Hematopoietic multipotent progenitor cell treated with erythropoietin and hydrocortisone succinate and interleukin-3 and kit ligand, for 17 days (in vitro differentiated cells): ENCODE measurements around the gene GASK1A.

ENCODE experiments used
- DNase-seq: peaks from one replicate; pipeline ENCODE4 v3.0.0-alpha.2; 2015; ENCODE audit warnings: low spot score

The GASK1A gene

DNA sequence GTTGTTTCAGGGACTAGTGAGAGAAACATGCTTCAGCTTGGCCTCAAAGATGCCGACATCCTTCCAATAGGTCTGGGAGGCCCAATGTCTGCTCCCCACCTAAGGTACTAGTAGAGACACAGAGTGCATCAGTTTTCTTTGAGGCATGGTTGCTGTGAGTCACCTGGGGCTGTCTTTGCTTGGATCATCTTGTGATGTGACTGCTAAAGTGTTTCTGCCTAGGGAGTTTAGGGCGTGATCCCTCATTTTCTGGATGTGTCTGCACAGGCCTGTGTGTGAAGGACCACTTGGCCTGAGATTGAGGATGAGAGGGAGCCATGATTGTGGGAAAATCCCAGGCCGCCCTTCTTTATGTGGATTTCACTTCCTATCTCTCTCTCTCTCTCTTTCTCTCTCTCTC, 4.8 kb downstream of the GASK1A start:
- DNase-seq: no peak

DNA sequence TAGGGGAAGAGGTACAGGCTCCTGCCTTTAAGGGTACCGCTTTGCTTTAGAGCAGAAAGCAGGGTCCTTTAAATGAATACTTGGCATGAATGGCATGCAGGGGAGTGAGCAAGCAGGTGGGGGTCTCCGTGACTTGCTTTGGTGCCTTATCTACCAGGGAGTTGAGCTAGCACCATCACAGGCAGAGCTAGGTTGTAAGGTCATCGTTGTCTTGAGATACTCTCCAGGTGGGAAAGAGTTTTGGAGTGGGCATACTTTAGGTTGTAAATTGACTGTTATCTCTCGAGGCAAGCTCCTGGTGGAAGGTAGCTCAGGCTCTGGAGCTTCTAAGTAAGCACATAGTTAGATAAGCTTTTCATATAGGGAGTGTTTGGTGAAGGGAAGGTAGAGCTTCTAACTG, 5.6 kb downstream of the GASK1A start:
- DNase-seq: no peak

GRCh38 chr3:42988097-42988496, 9.0 kb downstream of the GASK1A start:
- DNase-seq: no peak

- no peak for DNase-seq
These were observed 9.5 kb downstream of the GASK1A start for GRCh38 chr3:42988566-42988965.

DNA sequence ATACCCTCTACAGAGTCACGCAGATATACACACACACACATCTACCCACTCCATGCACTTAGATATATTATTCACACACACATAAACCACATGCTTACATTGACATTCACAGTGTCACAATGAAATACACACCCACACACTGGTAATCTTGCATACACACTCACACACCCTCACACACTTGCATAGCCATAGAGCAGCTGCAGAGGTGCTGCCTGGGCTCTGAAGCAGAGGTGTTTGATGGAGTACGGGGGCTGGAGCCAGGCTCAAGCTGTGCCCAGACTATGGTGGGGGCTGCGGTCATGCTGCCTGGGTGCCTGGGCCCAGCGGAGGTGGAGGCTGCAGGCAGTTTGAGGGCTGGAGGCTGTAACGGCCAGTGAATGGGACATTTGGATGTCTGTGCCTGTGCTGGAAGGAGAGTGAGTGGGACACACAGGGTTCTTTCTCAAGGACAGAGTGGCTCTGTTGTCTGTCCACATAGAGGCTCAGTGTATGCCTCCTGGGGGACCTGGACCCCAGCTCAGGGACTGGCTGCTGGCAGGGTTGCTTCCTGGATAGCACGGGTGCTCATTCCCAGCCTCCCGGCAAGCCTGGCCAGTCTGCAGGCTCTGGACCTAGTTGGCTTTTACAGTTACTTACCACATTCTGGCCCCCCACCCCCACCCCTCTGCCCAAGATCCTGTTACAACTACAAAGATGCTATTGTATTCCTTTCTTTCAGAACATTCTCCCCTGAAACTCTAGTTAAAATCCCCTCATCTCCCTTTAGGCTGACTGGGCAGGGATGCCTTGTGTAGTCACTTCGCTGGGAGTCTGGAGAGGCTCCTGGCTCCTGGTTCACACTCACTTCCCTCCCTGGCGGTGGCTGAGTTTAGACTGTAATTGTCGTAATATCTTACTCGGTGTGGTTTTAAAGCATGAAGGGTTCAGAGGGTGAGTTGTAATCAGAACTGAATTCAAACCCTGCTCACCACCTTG, 12.5 kb downstream of the GASK1A start:
- no peak for DNase-seq

GRCh38 chr3:42994595-42994994, 15.5 kb downstream of the GASK1A start:
- no peak for DNase-seq

DNA sequence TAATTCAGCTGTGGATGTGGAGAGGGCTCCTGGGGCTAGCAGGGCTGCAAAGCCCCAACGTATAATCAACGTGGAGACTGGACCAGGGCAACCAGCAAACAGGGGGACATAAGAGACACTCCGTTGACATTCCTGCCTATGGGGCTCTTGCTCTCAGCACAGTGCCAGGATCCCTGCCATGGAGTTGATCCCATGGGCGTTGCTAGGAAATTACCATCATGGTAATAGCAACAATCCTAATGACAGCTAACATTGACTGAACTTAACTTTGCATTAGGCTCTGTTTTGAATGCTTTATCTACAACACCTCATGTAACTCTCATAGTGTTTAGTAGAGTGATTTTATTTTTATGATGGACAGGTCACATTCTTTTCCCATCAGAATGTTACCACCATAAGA, 16.9 kb downstream of the GASK1A start:
- no peak for DNase-seq

GRCh38 chr3:42996633-42997075, 17.5 kb downstream of the GASK1A start:
- DNase-seq: no peak

- no peak for DNase-seq
These were observed 20.1 kb downstream of the GASK1A start for GRCh38 chr3:42999212-42999611.

DNA sequence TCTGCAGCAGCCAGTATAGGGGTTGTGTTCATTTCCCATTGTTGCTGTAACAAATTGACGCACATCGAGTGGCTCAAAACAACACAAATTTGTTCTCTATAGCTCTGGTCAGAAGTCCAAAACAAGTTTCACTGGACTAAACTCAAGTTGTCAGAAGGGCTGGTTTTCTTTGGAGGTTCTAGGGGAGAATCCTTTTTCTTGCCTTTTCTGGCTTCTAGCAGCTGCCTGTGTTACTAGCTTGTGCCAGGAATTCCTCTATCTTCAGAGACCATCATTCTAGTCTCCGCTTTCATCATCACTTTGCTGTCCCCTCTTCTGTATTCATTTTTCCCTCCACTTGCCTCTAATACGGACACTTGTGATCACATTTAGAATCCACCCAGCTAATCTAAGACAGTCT, 20.5 kb downstream of the GASK1A start:
- no peak for DNase-seq

DNA sequence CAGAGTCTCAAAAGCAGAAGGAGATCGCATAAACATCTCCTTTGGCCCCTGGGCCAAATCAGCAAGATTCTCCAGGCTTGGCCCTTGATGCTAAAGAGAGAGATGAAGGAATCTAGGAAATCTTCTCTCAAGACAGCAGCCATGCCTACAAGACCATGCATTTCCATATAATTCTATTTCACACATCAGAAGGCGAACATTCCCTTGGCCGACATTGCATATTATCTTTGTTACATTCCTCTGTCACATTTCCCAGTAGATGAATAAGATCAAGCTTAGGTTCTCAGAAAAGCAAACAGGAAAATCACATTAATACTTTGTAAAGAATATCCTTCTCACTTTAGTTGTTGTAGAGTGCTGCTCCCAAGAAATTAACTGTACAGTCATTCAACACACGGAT, 21.3 kb downstream of the GASK1A start:
- no peak for DNase-seq

GRCh38 chr3:43001094-43001553, 22.0 kb downstream of the GASK1A start:
- no peak for DNase-seq

GRCh38 chr3:43001556-43002121, 22.5 kb downstream of the GASK1A start:
- DNase-seq: no peak

- DNase-seq: no peak
These were observed 25.2 kb downstream of the GASK1A start for GRCh38 chr3:43004282-43004681.

DNA sequence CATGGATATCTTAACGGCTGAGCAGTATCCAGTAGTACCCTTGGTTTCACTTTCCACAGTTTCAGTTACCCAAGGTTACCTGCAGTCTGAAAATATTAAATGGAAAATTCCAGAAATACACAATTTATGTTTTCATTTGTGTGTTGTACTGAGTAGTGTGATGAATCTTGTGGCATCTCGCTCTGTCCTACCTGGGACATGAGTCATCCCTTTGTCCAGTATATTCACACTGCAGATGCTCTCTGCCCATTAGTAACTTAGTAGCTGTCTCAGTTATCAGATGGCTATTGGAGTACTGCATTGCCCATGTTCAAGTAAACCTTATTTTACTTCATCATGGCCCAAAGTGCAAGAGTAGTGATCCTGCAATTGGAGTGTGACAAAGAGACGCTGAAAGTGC, 26.1 kb downstream of the GASK1A start:
- DNase-seq: no peak

- DNase-seq: no peak
These were observed 26.9 kb downstream of the GASK1A start for GRCh38 chr3:43005981-43006380.

DNA sequence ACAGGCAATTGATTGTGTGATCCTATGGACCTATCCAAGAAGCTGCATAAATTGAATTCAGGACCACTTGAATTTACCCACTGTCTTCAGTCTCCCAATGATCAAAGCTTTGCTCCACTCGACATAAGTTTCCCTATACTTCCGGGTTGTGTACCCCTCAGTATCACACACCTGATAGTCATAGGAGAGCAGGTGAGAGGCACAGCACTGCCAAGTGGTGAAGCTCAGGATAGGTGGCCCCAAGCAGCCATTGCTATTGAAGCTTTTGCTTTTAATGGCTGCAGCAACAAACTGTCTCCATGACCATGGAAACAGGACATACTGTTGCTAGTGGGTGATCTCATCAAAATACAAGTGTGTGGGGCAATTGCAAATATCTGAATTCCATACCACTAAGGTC, 27.7 kb downstream of the GASK1A start:
- no peak for DNase-seq

- DNase-seq: no peak
These were observed 30.4 kb downstream of the GASK1A start for GRCh38 chr3:43009547-43009946.

DNA sequence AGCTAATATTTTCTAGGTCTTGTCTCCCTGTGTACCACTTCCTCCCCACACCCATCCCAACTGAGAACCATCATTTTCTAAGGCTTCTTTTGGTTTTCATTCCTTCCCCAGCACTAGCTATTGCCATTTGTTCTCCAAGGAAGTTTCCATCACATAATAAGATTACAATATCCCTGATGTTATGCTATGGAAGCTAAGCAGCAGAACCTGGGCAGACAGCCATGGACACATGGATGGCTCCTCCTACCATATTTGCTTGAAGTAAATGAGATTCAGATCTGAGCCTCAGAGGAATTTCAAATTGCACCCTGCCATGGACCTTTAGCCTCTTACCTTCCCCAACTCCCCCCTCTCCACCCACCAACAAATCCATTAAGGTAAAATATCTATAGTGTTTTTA, 31.5 kb downstream of the GASK1A start:
- DNase-seq: no peak

DNA sequence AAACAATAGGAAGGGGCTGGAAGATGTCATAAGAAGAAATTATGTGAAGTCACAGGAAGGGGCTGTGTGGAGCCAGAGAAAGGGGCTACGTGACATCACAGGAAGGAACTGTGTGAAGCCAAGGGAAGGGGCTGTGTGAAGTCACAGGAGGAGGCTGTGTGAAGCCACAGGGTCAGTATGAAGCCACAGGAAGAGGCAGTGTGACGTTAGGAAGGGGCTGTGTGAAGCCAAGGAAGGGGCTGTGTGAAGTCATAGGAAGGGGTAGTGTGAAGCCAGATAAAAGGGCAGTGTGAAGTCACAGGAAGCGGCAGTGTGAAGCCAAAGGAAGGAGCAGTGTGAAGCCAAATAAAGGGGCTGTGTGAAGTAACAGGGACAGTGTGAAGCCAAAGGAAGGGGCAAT, 32.5 kb downstream of the GASK1A start:
- DNase-seq: no peak

GRCh38 chr3:43012174-43012573, 33.1 kb downstream of the GASK1A start:
- DNase-seq: no peak

DNA sequence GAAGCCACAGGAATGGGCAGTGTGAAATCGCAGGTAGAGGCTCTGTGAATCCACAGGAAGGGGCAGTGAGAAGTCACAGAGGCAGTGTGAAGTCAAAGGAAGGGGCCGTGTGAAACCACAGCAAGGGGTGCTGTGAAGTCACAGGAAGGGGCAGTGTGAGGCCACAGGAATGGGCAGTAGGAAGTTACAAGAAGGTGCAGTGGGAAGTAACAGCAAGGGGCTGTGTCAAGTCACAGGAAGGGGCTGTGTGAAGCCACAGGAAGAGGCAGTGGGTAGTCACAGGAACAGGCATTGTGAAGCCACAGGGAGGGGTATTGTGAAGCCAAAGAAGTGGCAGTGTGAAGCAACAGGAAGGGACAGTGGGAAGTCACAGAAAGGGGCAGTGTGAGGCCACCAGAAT, 34.1 kb downstream of the GASK1A start:
- DNase-seq: no peak

GRCh38 chr3:43013743-43014155, 34.6 kb downstream of the GASK1A start:
- no peak for DNase-seq
